H1 (cell line): ENCODE data around the gene CFAP97D2. TPM values are rescaled to one million over a fixed set of nuclear protein-coding genes. Genes with fewer than 3 reads are reported as not detected.

ENCODE experiments used
- ASH2L ChIP-seq: fragments of 200-600, 300-600 bp; sonication (generic); IDR thresholded peaks from one replicate; pipeline ENCODE4 v1.7.1; 2017; ENCODE audit warnings: low read length
- CBX8 ChIP-seq: fragments of 300-800, 300-1000 bp; sonication (generic); IDR thresholded peaks from 2 replicates; pipeline ENCODE4 v1.7.1; 2016; ENCODE audit warnings: low read depth, low read length, borderline replicate concordance
- CHD1 ChIP-seq: IDR thresholded peaks from 2 replicates; pipeline ENCODE4 v1.6.1; 2012; ENCODE audit warnings: low read depth, low read length, improper control_type of control experiment
- KDM1A ChIP-seq: fragments of 200-600, 300-600 bp; sonication (generic); IDR thresholded peaks from 2 replicates; pipeline ENCODE4 v1.7.1; 2016; ENCODE audit warnings: mild to moderate bottlenecking, low read length, borderline replicate concordance
- KDM5A ChIP-seq: fragments of 200-600 bp; IDR thresholded peaks from 2 replicates; pipeline ENCODE4 v1.7.1; 2012; ENCODE audit warnings: mild to moderate bottlenecking, low read length, inconsistent platforms, mixed read lengths
- NANOG ChIP-seq: IDR thresholded peaks from 2 replicates; pipeline ENCODE4 v1.6.1; 2011; ENCODE audit warnings: low read length, low read depth, mild to moderate bottlenecking, inconsistent platforms; ENCODE audit not compliant: insufficient read depth, poor library complexity, severe bottlenecking
- SRF ChIP-seq: IDR thresholded peaks from 2 replicates; pipeline ENCODE4 v1.6.1; 2011; ENCODE audit warnings: mild to moderate bottlenecking, low read depth, low read length, moderate library complexity
- TAF1 ChIP-seq: IDR thresholded peaks from 2 replicates; pipeline ENCODE4 v1.6.1; 2011; ENCODE audit warnings: mild to moderate bottlenecking, low read depth, low read length
- polyA plus RNA-seq, 7 experiments: library from polyadenylated mRNA; depleted of rRNA in 3 of 7; stranded (reverse) in 5 of 7; unstranded in 2 of 7; fragments of >200 nt in 5 of 7; fragments of 200-250 nt in 2 of 7; gene quantifications; 1 replicate in 5 of 7; 2 replicates in 1 of 7; 4 replicates in 1 of 7; pipeline versions ENCODE4 v1.2.1 to v1.2.3, GENCODE V29; 2011 to 2013; ENCODE audit warnings: missing spikeins in 2 of 7, mixed read lengths in 2 of 7
- total RNA-seq: library from RNA; stranded (reverse); fragmentation: NEBNext Ultra II Directional; extraction: Animal tissue kit (Norgen Biotek cat#: 25700); gene quantifications from 2 replicates; pipeline ENCODE4 v1.2.1, GENCODE V29; 2021

CFAP97D2 gene
- total and polyA plus RNA-seq, 2 of the 8 experiments (the other 6 are each of a cell fraction or from before 2014, with no cell fraction given): not detected

- no peak for TF ChIP-seq SRF
- no peak for TF ChIP-seq CBX8
- TF ChIP-seq KDM5A: no peak
- TF ChIP-seq TAF1: no peak
- TF ChIP-seq KDM1A: no peak
- TF ChIP-seq ASH2L: no peak
- no peak for TF ChIP-seq NANOG
- no peak for TF ChIP-seq CHD1
Observed at GRCh38 chr13:114219392-114219791, 40.3 kb downstream of the CFAP97D2 start (continued).
